ENCODE measurements around the gene RTL3. TPM values are rescaled to one million over a fixed set of nuclear protein-coding genes. Genes with fewer than 3 reads are reported as not detected.

Gene RTL3
- total RNA-seq, 1 experiment from 2014 or later, result not detected

- H3K27me3 Mint-ChIP-seq (ENCODE audit: insufficient read depth, unreplicated experiment), result no peaks in the 10 kb centered on the region
- DNase-seq, result no peak
- intact Hi-C loops (cut with micrococcal nuclease; ENCODE audit: unreplicated experiment), result loop anchor here (10.0 kb wide), 1 partner anchor 151 kb away; no protein-coding TSS in a partner anchor
Observed at GRCh38 chrX:78706071-78706470, 46.9 kb upstream of the RTL3 start.

DNA sequence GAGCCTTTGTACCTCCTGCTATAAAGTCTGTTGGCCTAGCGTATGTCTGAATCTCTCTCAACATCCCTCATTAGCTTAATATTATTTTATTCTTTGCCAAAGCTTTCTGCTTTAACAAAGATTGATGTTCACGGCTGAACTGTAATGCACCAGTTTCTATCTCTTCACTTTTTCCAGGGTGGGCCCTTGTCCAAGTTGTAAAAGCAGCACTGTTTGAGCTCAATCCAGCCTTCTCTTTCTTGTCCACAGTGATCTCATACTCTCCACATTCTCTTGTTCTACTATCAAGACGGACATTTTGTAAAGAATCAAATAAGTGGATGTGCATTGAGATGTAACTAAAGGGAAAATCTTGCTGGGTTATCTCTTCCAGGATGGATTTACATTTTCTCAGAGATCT lies 34.4 kb upstream of the RTL3 start:
- intact Hi-C loops (cut with micrococcal nuclease; ENCODE audit: unreplicated experiment), result no loop called here
- Histone ChIP-seq H3K9me3 (no peaks in the 10 kb centered on the region), H3K36me3 (ENCODE audit: control insufficient read depth, insufficient read depth, low read length) (no peaks in the 10 kb centered on the region), H3K27me3 (replicated peaks; ENCODE audit: control insufficient read depth, insufficient read depth, low read length) (no peaks in the 10 kb centered on the region), H3K4me1 (no peaks in the 10 kb centered on the region), H3K4me3 (ENCODE audit: low read depth, low read length) (no peak overlapping the region)
- TF ChIP-seq CTCF (IDR thresholded peaks at IDR 0.05; ENCODE audit: insufficient read depth in 1 of 2, low read depth in 1 of 2, low read length in 1 of 2, severe bottlenecking in 1 of 2, unreplicated experiment in 1 of 2), result no peak
- Mint-ChIP-seq H3K27ac (ENCODE audit: unreplicated experiment) (no peak overlapping the region), H3K36me3 (ENCODE audit: insufficient read depth, unreplicated experiment) (no peaks in the 10 kb centered on the region), H3K27me3 (ENCODE audit: insufficient read depth, unreplicated experiment) (no peaks in the 10 kb centered on the region), H3K4me1 (ENCODE audit: low read depth, unreplicated experiment) (no peaks in the 10 kb centered on the region), H3K9me3 (ENCODE audit: unreplicated experiment) (no peaks in the 10 kb centered on the region), H3K4me3 (ENCODE audit: unreplicated experiment) (no peak overlapping the region)
- BruUV-seq (replicated peaks), result no TSS peak
- CTCF ChIA-PET, result no interaction called here
- no peak for DNase-seq
- POLR2A ChIA-PET, result no interaction called here

More at GRCh38 chrX:78706071-78706470, 46.9 kb upstream of the RTL3 start:
- H3K27me3 ChIP-seq (replicated peaks; ENCODE audit: control insufficient read depth, insufficient read depth, low read length), result no peaks in the 10 kb centered on the region
- Mint-ChIP-seq H3K36me3 (ENCODE audit: insufficient read depth, unreplicated experiment) (no peaks in the 10 kb centered on the region), H3K9me3 (ENCODE audit: unreplicated experiment) (no peaks in the 10 kb centered on the region), H3K27ac (ENCODE audit: unreplicated experiment) (no peak overlapping the region), H3K4me1 (ENCODE audit: low read depth, unreplicated experiment) (no peaks in the 10 kb centered on the region), H3K4me3 (ENCODE audit: unreplicated experiment) (no peak overlapping the region)
- ChIA-PET CTCF (no interaction called here), POLR2A (no interaction called here)
- no TSS peak for BruUV-seq (replicated peaks)
- no peaks in the 10 kb centered on the region for H3K4me1 ChIP-seq
- no peak overlapping the region for H3K4me3 ChIP-seq (ENCODE audit: low read depth, low read length)
- H3K36me3 ChIP-seq (ENCODE audit: control insufficient read depth, insufficient read depth, low read length), result no peaks in the 10 kb centered on the region
- no peak for TF ChIP-seq CTCF (IDR thresholded peaks at IDR 0.05; ENCODE audit: insufficient read depth in 1 of 2, low read depth in 1 of 2, low read length in 1 of 2, severe bottlenecking in 1 of 2, unreplicated experiment in 1 of 2)
- H3K9me3 ChIP-seq, result no peaks in the 10 kb centered on the region

DNA sequence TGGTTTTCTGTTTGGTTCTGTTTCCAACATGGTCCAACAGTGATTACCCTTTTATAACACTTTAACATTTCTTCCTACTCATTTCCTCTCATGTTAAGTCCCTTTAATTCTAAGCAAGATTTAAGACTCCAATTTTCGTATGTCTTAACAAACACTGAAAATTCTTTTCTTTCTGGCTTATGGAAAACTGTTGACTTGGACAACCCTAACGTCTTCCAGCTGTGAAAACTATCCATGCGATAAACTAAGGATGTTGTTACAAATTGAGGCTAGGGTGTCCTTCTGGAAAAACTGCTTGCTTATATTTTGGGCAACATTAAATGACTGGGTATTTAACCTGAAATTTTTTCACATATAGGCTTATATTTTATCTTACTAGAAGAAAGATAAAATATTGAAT lies 33.9 kb upstream of the RTL3 start:
- CTCF ChIA-PET, result no interaction called here
- no peak for TF ChIP-seq CTCF (IDR thresholded peaks at IDR 0.05; ENCODE audit: insufficient read depth in 1 of 2, low read depth in 1 of 2, low read length in 1 of 2, severe bottlenecking in 1 of 2, unreplicated experiment in 1 of 2)

More for the DNA sequence above, 33.9 kb upstream of the RTL3 start:
- H3K9me3 ChIP-seq, result no peaks in the 10 kb centered on the region
- H3K4me1 ChIP-seq, result no peaks in the 10 kb centered on the region
- intact Hi-C loops (cut with micrococcal nuclease; ENCODE audit: unreplicated experiment), result no loop called here
- Mint-ChIP-seq H3K4me3 (ENCODE audit: unreplicated experiment) (no peak overlapping the region), H3K27ac (ENCODE audit: unreplicated experiment) (no peak overlapping the region), H3K36me3 (ENCODE audit: insufficient read depth, unreplicated experiment) (no peaks in the 10 kb centered on the region), H3K4me1 (ENCODE audit: low read depth, unreplicated experiment) (no peaks in the 10 kb centered on the region), H3K27me3 (ENCODE audit: insufficient read depth, unreplicated experiment) (no peaks in the 10 kb centered on the region), H3K9me3 (ENCODE audit: unreplicated experiment) (no peaks in the 10 kb centered on the region)
- no peaks in the 10 kb centered on the region for H3K36me3 ChIP-seq (ENCODE audit: control insufficient read depth, insufficient read depth, low read length)
- BruUV-seq (replicated peaks), result no TSS peak
- DNase-seq, result no peak
- no peaks in the 10 kb centered on the region for H3K27me3 ChIP-seq (replicated peaks; ENCODE audit: control insufficient read depth, insufficient read depth, low read length)
- POLR2A ChIA-PET, result no interaction called here
- H3K4me3 ChIP-seq (ENCODE audit: low read depth, low read length), result no peak overlapping the region

Data from Caco-2 (cell line).